WERI-Rb-1 (cell line): ENCODE results near the gene TC2N.
"Not testable (repeated sequence)": the region's sequence is repeated elsewhere in the genome, so short reads cannot be mapped to it uniquely, and the experiment has no call there.

Experiments
- DNase-seq: peaks from one replicate; pipeline ENCODE4 v3.0.0-alpha.2; 2020
- H3K27ac ChIP-seq: fragments of 250-450 bp; sonication (Bioruptor Pico); 2 replicates; pipeline ENCODE4 v1.5.1; 2020; ENCODE audit warnings: mild to moderate bottlenecking, moderate library complexity
- H3K27me3 ChIP-seq: fragments of 250-450 bp; sonication (Bioruptor Pico); 2 replicates; pipeline ENCODE4 v1.5.1; 2021; ENCODE audit warnings: mild to moderate bottlenecking, low read depth, moderate library complexity; ENCODE audit not compliant: insufficient read depth, severe bottlenecking
- H3K36me3 ChIP-seq: fragments of 250-450 bp; sonication (Bioruptor Pico); 2 replicates; pipeline ENCODE4 v1.5.1; 2020; ENCODE audit warnings: mild to moderate bottlenecking, moderate library complexity
- H3K4me3 ChIP-seq: 2 replicates; pipeline ENCODE4 v1.5.1; 2011; ENCODE audit warnings: low read depth, mild to moderate bottlenecking, control low read depth, low read length
- H3K9me3 ChIP-seq: fragments of 250-450 bp; sonication (Bioruptor Pico); 2 replicates; pipeline ENCODE4 v1.5.1; 2021; ENCODE audit warnings: mild to moderate bottlenecking, moderate library complexity; ENCODE audit not compliant: severe bottlenecking
- TF ChIP-seq, protein P1 (sequence below): IDR thresholded peaks from 2 replicates; pipeline ENCODE4 v1.5.1; 2011; ENCODE audit warnings: low read depth, mild to moderate bottlenecking, control low read depth, inconsistent platforms, low read length

Gene TC2N

DNA sequence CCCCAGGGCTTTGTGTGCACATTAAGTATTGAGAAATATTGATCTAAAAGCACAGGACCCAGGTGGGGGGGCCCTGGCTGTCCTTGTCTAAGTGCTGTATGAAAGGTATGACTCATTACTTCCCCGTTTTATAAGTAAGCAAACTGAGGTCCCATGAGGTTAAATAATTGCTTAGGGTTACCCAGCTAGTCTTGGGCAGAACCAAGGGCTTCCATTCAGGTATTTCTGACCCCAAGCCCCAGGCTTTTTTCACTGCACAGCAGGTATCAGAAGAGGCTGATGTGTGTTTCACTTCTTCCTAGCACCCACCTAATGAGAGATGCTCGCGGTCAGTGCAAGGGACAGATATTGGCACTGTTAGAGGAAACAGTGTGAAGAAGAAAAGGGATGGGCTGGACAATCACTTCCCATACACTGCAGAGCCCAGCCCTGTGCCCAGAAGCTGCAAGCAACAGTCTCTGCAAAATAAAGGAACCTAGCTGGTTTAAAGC, 4.7 kb upstream of the TC2N start:
- no peak for DNase-seq
- Histone ChIP-seq H3K4me3 (no peak overlapping the region), H3K27me3 (no peaks in the 10 kb centered on the region), H3K9me3 (no peaks in the 10 kb centered on the region), H3K27ac (no peak overlapping the region), H3K36me3 (no peaks in the 10 kb centered on the region)
- TF ChIP-seq, protein P1, sequence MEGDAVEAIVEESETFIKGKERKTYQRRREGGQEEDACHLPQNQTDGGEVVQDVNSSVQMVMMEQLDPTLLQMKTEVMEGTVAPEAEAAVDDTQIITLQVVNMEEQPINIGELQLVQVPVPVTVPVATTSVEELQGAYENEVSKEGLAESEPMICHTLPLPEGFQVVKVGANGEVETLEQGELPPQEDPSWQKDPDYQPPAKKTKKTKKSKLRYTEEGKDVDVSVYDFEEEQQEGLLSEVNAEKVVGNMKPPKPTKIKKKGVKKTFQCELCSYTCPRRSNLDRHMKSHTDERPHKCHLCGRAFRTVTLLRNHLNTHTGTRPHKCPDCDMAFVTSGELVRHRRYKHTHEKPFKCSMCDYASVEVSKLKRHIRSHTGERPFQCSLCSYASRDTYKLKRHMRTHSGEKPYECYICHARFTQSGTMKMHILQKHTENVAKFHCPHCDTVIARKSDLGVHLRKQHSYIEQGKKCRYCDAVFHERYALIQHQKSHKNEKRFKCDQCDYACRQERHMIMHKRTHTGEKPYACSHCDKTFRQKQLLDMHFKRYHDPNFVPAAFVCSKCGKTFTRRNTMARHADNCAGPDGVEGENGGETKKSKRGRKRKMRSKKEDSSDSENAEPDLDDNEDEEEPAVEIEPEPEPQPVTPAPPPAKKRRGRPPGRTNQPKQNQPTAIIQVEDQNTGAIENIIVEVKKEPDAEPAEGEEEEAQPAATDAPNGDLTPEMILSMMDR, result no peak

DNA sequence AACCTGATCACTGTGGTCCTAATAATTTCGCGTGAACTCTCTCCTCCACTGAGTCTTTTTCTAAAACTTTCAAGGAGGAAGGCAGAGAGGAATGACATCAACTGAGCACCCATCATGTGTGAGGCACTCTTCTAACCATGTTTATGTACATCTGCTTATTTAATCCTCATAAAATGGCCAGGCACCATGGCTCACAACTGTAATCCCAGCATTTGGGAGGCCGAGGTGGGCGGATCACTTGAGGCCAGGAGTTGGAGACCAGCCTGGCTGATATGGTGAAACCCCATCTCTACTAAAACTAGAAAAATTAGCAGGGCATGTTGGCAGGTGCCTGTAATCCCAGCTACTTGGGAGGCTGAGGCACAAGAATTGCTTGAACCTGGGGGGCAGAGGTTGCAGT, 4.1 kb upstream of the TC2N start:
- H3K9me3 ChIP-seq, H3K4me3 ChIP-seq, H3K27ac ChIP-seq, DNase-seq, H3K36me3 ChIP-seq, H3K27me3 ChIP-seq: not testable (repeated sequence)

DNA sequence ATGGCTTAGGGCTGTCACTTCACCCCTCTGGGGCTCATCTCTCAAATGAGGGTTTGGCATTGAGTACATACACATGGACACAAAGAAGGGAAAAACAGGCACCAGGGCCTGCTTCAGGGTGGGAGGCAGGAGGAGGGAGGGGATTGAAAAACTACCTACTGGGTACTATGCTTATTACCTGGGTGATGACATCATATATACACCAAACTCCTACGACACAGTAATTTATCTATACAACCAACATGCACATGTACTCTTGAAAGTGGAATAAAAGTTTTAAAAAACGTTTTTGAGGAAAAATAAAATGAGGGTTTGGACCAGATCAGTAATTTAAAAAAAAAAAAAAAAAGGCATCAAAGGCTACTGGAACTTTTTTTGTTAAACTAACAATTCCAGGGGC, 3.6 kb upstream of the TC2N start:
- Histone ChIP-seq H3K27ac (no peak overlapping the region), H3K4me3 (no peak overlapping the region), H3K27me3 (no peaks in the 10 kb centered on the region), H3K36me3 (no peaks in the 10 kb centered on the region), H3K9me3 (no peaks in the 10 kb centered on the region)
- TF ChIP-seq, protein P1, result no peak
- no peak for DNase-seq

DNA sequence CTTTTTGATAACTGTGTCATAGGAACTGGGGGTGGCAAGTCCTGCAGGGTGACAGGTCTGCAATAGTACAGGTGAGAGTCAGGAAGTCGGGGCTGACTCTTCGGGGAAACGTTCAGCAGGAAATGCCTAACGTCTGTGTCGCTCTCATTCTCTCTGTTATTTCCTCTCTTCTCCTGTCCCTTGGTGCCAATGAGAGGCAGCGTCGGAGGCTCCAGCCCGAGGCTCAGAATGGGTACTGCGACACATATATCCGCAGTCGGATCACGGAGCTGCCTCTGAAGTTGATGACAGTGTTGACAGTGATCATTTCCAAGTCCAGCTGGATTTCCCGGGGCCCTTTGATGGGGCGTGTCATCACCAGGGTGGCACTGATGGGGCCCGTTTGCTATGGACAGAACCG, 2.7 kb upstream of the TC2N start:
- Histone ChIP-seq H3K36me3 (no peaks in the 10 kb centered on the region), H3K27me3 (no peaks in the 10 kb centered on the region), H3K27ac (no peak overlapping the region), H3K4me3 (no peak overlapping the region), H3K9me3 (no peaks in the 10 kb centered on the region)
- DNase-seq, result no peak
- TF ChIP-seq, protein P1, result no peak

DNA sequence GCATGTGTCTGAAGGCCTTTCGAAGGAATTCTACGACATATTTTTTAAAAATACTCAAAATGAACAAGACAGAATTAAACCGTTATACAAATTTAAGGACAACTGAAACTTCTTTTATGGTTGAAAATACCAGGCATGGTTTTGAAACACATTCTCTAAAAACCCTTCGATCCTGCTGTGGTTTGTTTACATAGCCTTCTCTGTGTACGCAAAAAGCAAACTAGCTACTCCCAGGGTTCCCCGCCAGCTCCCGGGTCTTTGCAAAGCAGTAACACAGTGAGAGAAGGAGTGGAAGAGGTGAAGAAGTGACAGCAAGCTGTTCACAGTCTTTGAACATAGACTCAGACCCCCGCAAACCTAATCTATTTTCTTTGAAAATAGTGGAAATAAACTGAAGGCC, 2.2 kb upstream of the TC2N start:
- Histone ChIP-seq H3K9me3 (no peaks in the 10 kb centered on the region), H3K36me3 (no peaks in the 10 kb centered on the region), H3K4me3 (no peak overlapping the region), H3K27me3 (no peaks in the 10 kb centered on the region), H3K27ac (no peak overlapping the region)
- TF ChIP-seq, protein P1, result no peak
- DNase-seq, result no peak

DNA sequence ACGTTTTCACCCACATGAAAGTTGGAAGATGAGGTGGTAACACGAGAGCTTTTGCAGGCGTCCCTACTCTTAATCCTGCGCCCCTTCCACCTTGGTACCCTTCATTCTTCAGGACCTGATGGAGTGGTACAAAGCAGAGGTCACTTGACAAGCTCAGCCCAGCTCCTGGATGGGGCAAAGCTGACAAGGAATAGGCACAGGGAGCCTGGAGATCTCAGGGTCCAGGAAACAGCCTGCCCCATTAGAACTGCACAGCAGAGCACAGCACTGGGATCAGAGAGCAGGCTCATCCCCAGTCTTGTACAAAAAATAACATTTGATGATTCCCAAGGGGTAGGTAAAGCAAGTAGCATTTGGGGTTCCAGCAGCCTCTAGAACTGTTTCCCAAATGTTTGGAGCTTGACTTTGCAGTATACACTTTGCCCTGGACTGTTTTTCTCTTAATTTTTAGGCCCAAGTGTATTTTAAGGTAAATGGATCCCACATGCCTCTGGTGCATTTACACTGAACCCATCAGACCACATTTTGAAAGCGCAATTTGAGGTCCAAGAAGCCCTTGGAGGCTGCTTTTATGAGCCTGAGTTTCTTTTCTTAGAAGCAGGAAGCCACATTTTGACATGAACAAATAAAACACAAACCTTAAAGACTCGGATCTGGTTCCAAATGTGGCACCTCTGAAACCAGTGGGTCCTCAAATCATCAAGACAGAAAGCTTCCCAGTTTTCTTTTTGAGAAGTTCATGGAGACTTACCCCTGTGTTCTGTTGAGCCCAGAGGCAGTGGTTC, 633 bp downstream of the TC2N start:
- H3K9me3 ChIP-seq, result no peaks in the 10 kb centered on the region
- no peak for DNase-seq
- TF ChIP-seq, protein P1, result no peak
- H3K4me3 ChIP-seq, result no peak overlapping the region
- H3K36me3 ChIP-seq, result no peaks in the 10 kb centered on the region
- H3K27ac ChIP-seq, result no peak overlapping the region
- no peaks in the 10 kb centered on the region for H3K27me3 ChIP-seq
